ENCODE results near the gene PAX5. TPM values are rescaled to one million over a fixed set of nuclear protein-coding genes. Genes with fewer than 3 reads are reported as not detected.

Gene PAX5
- total RNA-seq, 1 experiment from 2014 or later = 0.39 TPM

DNA sequence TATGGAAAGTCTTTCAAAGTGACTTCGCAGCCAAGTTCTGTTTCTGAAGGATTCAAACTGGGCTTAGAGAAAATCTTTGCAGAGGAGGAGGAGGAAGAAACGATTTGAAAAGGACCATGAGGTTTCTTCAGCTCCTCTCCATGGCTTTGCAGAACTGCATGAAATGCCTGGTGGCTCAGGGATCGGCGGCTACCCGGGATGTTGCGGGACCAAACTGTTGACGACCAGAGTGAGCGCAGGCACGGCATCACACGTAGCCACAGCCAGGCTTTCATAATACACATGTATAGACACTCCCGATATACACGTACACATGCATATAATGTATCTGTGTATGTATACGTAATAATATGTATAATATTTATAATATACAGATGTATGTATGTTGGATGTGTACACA, 180.0 kb downstream of the PAX5 start:
- Histone ChIP-seq H3K9ac (ENCODE audit: extremely low read depth, insufficient read length, low read length) (no peak overlapping the region), H4K20me1 (ENCODE audit: control insufficient read depth, insufficient read depth, insufficient read length) (no peaks in the 10 kb centered on the region), H3K4ac (ENCODE audit: low read depth, low read length) (no peak overlapping the region), H2BK20ac (ENCODE audit: low read depth, low read length, poor library complexity, severe bottlenecking) (no peak overlapping the region), H3K79me1 (ENCODE audit: insufficient read depth, low read depth, low read length, poor library complexity, severe bottlenecking) (no peaks in the 10 kb centered on the region), H3K23ac (ENCODE audit: insufficient read length, low read depth, low read length) (no peak overlapping the region), H2AK5ac (ENCODE audit: insufficient read length, low read length) (no peak overlapping the region), H2BK12ac (ENCODE audit: insufficient read length, low read depth, low read length) (no peak overlapping the region), H2BK15ac (ENCODE audit: low read depth, low read length) (no peak overlapping the region), H4K91ac (ENCODE audit: insufficient read length, low read depth, low read length) (no peak overlapping the region), H3K56ac (ENCODE audit: insufficient read length, low read depth, low read length) (no peak overlapping the region), H2AFZ (ENCODE audit: low read length) (no peak overlapping the region), H3K18ac (ENCODE audit: insufficient read length, low read depth, low read length) (no peak overlapping the region), H2BK5ac (ENCODE audit: insufficient read length, low read length) (no peak overlapping the region), H2BK120ac (ENCODE audit: low read depth, low read length, poor library complexity, severe bottlenecking) (no peak overlapping the region), H3K14ac (ENCODE audit: insufficient read depth, low read length) (no peak overlapping the region), H4K8ac (replicated peaks; ENCODE audit: insufficient read length, low read depth, low read length) (no peak overlapping the region), H3K4me1 (ENCODE audit: insufficient read depth, low read length) (peaks cover 3% of the 10 kb centered on the region; the same call in 1 of the 2 replicates), H3K27ac (ENCODE audit: insufficient read length, low read depth, low read length) (no peak overlapping the region), H3K27me3 (ENCODE audit: insufficient read depth, low read length) (no peaks in the 10 kb centered on the region), H3K23me2 (ENCODE audit: insufficient read length, low read depth, low read length, poor library complexity, severe bottlenecking) (no peaks in the 10 kb centered on the region), H4K5ac (ENCODE audit: insufficient read length, low read depth, low read length) (no peak overlapping the region), H3K79me2 (ENCODE audit: insufficient read depth, low read length) (no peaks in the 10 kb centered on the region), H3T11ph (ENCODE audit: low read length) (no peak overlapping the region), H3K4me2 (ENCODE audit: insufficient read depth, insufficient read length, low read length) (no peak overlapping the region), H3K9me3 (ENCODE audit: control insufficient read depth, low read depth, low read length) (no peaks in the 10 kb centered on the region)
- H3K9me3 Mint-ChIP-seq = no peaks in the 10 kb centered on the region
- no CpG with 5 or more reads among the region's 13 CpGs for WGBS (ENCODE audit: extremely low coverage, insufficient read length, low lambda C conversion rate)
- no peak overlapping the region for H3K27ac Mint-ChIP-seq
- H3K36me3 Mint-ChIP-seq (ENCODE audit: insufficient read depth in 1 of 3, low read depth in 3 of 3) = no peaks in the 10 kb centered on the region
- TF ChIP-seq, protein P1, sequence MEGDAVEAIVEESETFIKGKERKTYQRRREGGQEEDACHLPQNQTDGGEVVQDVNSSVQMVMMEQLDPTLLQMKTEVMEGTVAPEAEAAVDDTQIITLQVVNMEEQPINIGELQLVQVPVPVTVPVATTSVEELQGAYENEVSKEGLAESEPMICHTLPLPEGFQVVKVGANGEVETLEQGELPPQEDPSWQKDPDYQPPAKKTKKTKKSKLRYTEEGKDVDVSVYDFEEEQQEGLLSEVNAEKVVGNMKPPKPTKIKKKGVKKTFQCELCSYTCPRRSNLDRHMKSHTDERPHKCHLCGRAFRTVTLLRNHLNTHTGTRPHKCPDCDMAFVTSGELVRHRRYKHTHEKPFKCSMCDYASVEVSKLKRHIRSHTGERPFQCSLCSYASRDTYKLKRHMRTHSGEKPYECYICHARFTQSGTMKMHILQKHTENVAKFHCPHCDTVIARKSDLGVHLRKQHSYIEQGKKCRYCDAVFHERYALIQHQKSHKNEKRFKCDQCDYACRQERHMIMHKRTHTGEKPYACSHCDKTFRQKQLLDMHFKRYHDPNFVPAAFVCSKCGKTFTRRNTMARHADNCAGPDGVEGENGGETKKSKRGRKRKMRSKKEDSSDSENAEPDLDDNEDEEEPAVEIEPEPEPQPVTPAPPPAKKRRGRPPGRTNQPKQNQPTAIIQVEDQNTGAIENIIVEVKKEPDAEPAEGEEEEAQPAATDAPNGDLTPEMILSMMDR (conservative IDR thresholded peaks at IDR 0.05) = no peak
- no peak for DNase-seq
- H3K4me1 Mint-ChIP-seq = peaks cover 28 to 36% of the 10 kb centered on the region in 2 experiments
- H3K27me3 Mint-ChIP-seq (ENCODE audit: low read depth) = peaks cover 15% of the 10 kb centered on the region
- no peak overlapping the region for H3K4me3 Mint-ChIP-seq
